HepG2 (cell line): ENCODE data around the gene WDR35. TPM values are rescaled to one million over a fixed set of nuclear protein-coding genes. Genes with fewer than 3 reads are reported as not detected.
A peak's percentile ranks its signal among the peaks of the same experiment; 100 is the strongest.

Experiments used
- CAMTA2 ChIP-seq: sonication (generic); formaldehyde crosslinking; IDR thresholded peaks from 2 replicates; pipeline ENCODE4 v1.4.0; 2020; ENCODE audit warnings: mild to moderate bottlenecking, missing genetic modification reagents, borderline replicate concordance
- CREBL2 ChIP-seq: sonication (generic); formaldehyde crosslinking; IDR thresholded peaks from 2 replicates; pipeline ENCODE4 v1.8.1; 2023; ENCODE audit warnings: missing genetic modification reagents, mild to moderate bottlenecking, borderline replicate concordance
- FOXO1 ChIP-seq: sonication (generic); formaldehyde crosslinking; IDR thresholded peaks from 2 replicates; pipeline ENCODE4 v1.4.0; 2020; ENCODE audit warnings: missing genetic modification reagents
- HCFC1 ChIP-seq: fragments of 150-350 bp; IDR thresholded peaks from 2 replicates; pipeline ENCODE4 v1.6.1; 2014; ENCODE audit warnings: low read depth, low read length
- HOXA5 ChIP-seq: sonication (generic); formaldehyde crosslinking; IDR thresholded peaks from 2 replicates; pipeline ENCODE4 v1.4.0; 2020; ENCODE audit warnings: missing genetic modification reagents
- KDM6A ChIP-seq: IDR thresholded peaks from 2 replicates; pipeline ENCODE4 v1.6.1; 2016; ENCODE audit warnings: low read depth
- KLF9 ChIP-seq: IDR thresholded peaks from 2 replicates; pipeline ENCODE4 v1.6.1; 2016; ENCODE audit warnings: low read depth
- LCORL ChIP-seq, 2 experiments: fragments of 450-650 bp in 1 of 2; sonication (generic) in 1 of 2; formaldehyde crosslinking in 1 of 2; IDR thresholded peaks; 2 replicates each; pipeline versions ENCODE4 v1.5.0 to v1.6.1; 2017 to 2020; ENCODE audit warnings: antibody characterized with exemption in 1 of 2, missing genetic modification reagents in 1 of 2
- MAFK ChIP-seq, 2 experiments: IDR thresholded peaks in 1 of 2; conservative IDR thresholded peaks in 1 of 2; 2 replicates each; pipeline ENCODE4 v1.6.1; 2011; ENCODE audit warnings: improper control_type of control experiment in 2 of 2, low read length in 2 of 2
- MED1 ChIP-seq: sonication (generic); formaldehyde crosslinking; IDR thresholded peaks from 2 replicates; pipeline ENCODE4 v1.4.0; 2020; ENCODE audit warnings: missing genetic modification reagents
- NONO ChIP-seq, 2 experiments: fragments of 450-650 bp in 1 of 2; sonication (generic) in 1 of 2; formaldehyde crosslinking in 1 of 2; IDR thresholded peaks in 1 of 2; conservative IDR thresholded peaks in 1 of 2; 2 replicates each; pipeline versions ENCODE4 v1.6.1 to v1.8.0; 2017 to 2022; ENCODE audit warnings: mild to moderate bottlenecking in 1 of 2, missing genetic modification reagents in 1 of 2, moderate library complexity in 1 of 2
- PATZ1 ChIP-seq: sonication (generic); formaldehyde crosslinking; IDR thresholded peaks from 2 replicates; pipeline ENCODE4 v1.4.0; 2020; ENCODE audit warnings: missing genetic modification reagents
- SNRNP70 ChIP-seq: fragments of 200-400 bp; formaldehyde crosslinking; IDR thresholded peaks from 2 replicates; pipeline ENCODE4 v1.6.1; 2017; ENCODE audit warnings: mild to moderate bottlenecking, low read depth, low read length, moderate library complexity
- SPEN ChIP-seq: sonication (generic); formaldehyde crosslinking; IDR thresholded peaks from 2 replicates; pipeline ENCODE4 v1.5.1; 2020; ENCODE audit warnings: low read depth, mild to moderate bottlenecking, missing genetic modification reagents
- TBX2 ChIP-seq: sonication (generic); formaldehyde crosslinking; IDR thresholded peaks from 2 replicates; pipeline ENCODE4 v1.5.0; 2020; ENCODE audit warnings: missing genetic modification reagents, mild to moderate bottlenecking, borderline replicate concordance
- ZBED4 ChIP-seq: sonication (generic); formaldehyde crosslinking; IDR thresholded peaks from 2 replicates; pipeline ENCODE4 v1.4.0; 2020; ENCODE audit warnings: missing genetic modification reagents, borderline replicate concordance
- ZGPAT ChIP-seq: IDR thresholded peaks from 2 replicates; pipeline ENCODE4 v1.6.1; 2016; ENCODE audit warnings: mild to moderate bottlenecking
- ZNF143 ChIP-seq: sonication (generic); formaldehyde crosslinking; IDR thresholded peaks from 2 replicates; pipeline ENCODE4 v1.4.0; 2020; ENCODE audit warnings: missing genetic modification reagents
- ZNF672 ChIP-seq: sonication (generic); formaldehyde crosslinking; IDR thresholded peaks from 2 replicates; pipeline ENCODE4 v1.8.1; 2022; ENCODE audit warnings: missing genetic modification reagents
- ZNF761 ChIP-seq: sonication (generic); formaldehyde crosslinking; conservative IDR thresholded peaks from 2 replicates; pipeline ENCODE4 v1.4.0; 2020; ENCODE audit warnings: mild to moderate bottlenecking, missing genetic modification reagents
- ZSCAN22 ChIP-seq: sonication (generic); formaldehyde crosslinking; IDR thresholded peaks from 2 replicates; pipeline ENCODE4 v1.4.0; 2020; ENCODE audit warnings: mild to moderate bottlenecking, missing genetic modification reagents
- polyA plus RNA-seq, 8 experiments: library from polyadenylated mRNA; depleted of rRNA in 3 of 8; stranded (reverse) in 7 of 8; unstranded in 1 of 8; fragments of >200 nt; fragmentation: Illumina TruSeq in 4 of 8; extraction: Trizol in 4 of 8; gene quantifications; 2 replicates each; pipeline versions ENCODE4 v1.2.1 to v1.2.3, GENCODE V29; 2011 to 2016; ENCODE audit warnings: low read depth in 4 of 8, missing spikeins in 1 of 8, mixed read lengths in 1 of 8; ENCODE audit not compliant: insufficient read depth in 1 of 8
- total RNA-seq, 5 experiments: library from RNA; depleted of rRNA; stranded (reverse); fragments of >200 nt; fragmentation: Illumina TruSeq; extraction: Trizol; gene quantifications; 2 replicates each; pipeline ENCODE4 v1.2.3, GENCODE V29; 2016; ENCODE audit warnings: low read depth in 1 of 5

WDR35 gene
- total and polyA plus RNA-seq, 2 of the 13 experiments (the other 11 are each of a cell fraction or from before 2014, with no cell fraction given): 11.1 to 19.6 TPM

GRCh38 chr2:20005067-20005627 lies 15.2 kb upstream of the WDR35 start (continued):
- TF ChIP-seq ZBED4 (CRISPR knock-in tag) (no peak), TBX2 (peak; percentile 46; the same call in 1 of the 2 replicates), SNRNP70 (no peak), CREBL2 (CRISPR knock-in tag) (no peak), ZSCAN22 (CRISPR knock-in tag) (no peak), HCFC1 (no peak), LCORL (IDR thresholded peaks at IDR 0.05) (no peak; the same call in 1 of the 2 replicates), LCORL (CRISPR knock-in tag; IDR thresholded peaks at IDR 0.05) (peak; percentile 70), CAMTA2 (CRISPR knock-in tag) (no peak), SPEN (CRISPR knock-in tag) (no peak), NONO (IDR thresholded peaks at IDR 0.05) (no peak), NONO (CRISPR knock-in tag; conservative IDR thresholded peaks at IDR 0.05) (peak; percentile 46; the same call in 1 of the 2 replicates), ZNF761 (CRISPR knock-in tag) (no peak), PATZ1 (peak; percentile 48; the same call in 1 of the 2 replicates), ZNF672 (CRISPR knock-in tag) (no peak), MAFK (conservative IDR thresholded peaks at IDR 0.05 in 1 of 2, IDR thresholded peaks at IDR 0.05 in 1 of 2; ENCODE audit: low read length in 2 of 2) (no peak), FOXO1 (CRISPR knock-in tag) (peak; percentile 55; the same call in 1 of the 2 replicates), KLF9 (CRISPR knock-in tag) (0 out of 2 replicates have a peak, but pooled peaks have one; percentile 70), MED1 (peak; percentile 39; the same call in 1 of the 2 replicates), ZGPAT (CRISPR knock-in tag) (peak; percentile 59), HOXA5 (CRISPR knock-in tag) (0 out of 2 replicates have a peak, but pooled peaks have one; percentile 29), ZNF143 (CRISPR knock-in tag) (no peak), KDM6A (CRISPR knock-in tag) (0 out of 2 replicates have a peak, but pooled peaks have one; percentile 46)
